Thoracic aorta (tissue), 2 donors: ENCODE measurements around the gene RRH. TPM values are rescaled to one million over a fixed set of nuclear protein-coding genes. Genes with fewer than 3 reads are reported as not detected.

Experiments used
- ATAC-seq: fragments of 150-250 bp; one replicate; pipeline ENCODE4 v1.8.0; 2017; ENCODE audit warnings: low read depth; ENCODE audit not compliant: insufficient number of reproducible peaks, low FRiP score
- DNase-seq: peaks from one replicate; pipeline ENCODE4 v3.0.0-alpha.2; 2020; ENCODE audit warnings: low spot score
- H3K27ac ChIP-seq, 2 donors: fragments of 200-600 bp; sonication (generic); 1 replicate in 1 of 2; 2 replicates in 1 of 2; pipeline ENCODE4 v1.5.1; 2016; ENCODE audit warnings: mild to moderate bottlenecking in 2 of 2, moderate library complexity in 2 of 2
- H3K27me3 ChIP-seq: fragments of 200-600 bp; sonication (generic); replicated peaks from 2 replicates; pipeline ENCODE4 v1.6.0; 2016; ENCODE audit warnings: mild to moderate bottlenecking; ENCODE audit not compliant: insufficient read depth
- H3K36me3 ChIP-seq: fragments of 200-600 bp; sonication (generic); one replicate; pipeline ENCODE4 v1.5.1; 2016
- H3K4me1 ChIP-seq, 2 donors: fragments of 200-600 bp; sonication (generic); 1 replicate in 1 of 2; 2 replicates in 1 of 2; pipeline versions ENCODE4 v1.5.1 to v1.6.0; 2016; ENCODE audit warnings: low read depth in 2 of 2, mild to moderate bottlenecking in 1 of 2; ENCODE audit not compliant: control insufficient read depth in 1 of 2
- H3K4me3 ChIP-seq: fragments of 200-600 bp; sonication (generic); 2 replicates; pipeline ENCODE4 v1.5.1; 2016; ENCODE audit warnings: mild to moderate bottlenecking
- H3K9me3 ChIP-seq: fragments of 200-600 bp; sonication (generic); 2 replicates; pipeline ENCODE4 v1.5.1; 2016
- CTCF ChIP-seq: fragments of 200-600 bp; sonication (generic); IDR thresholded peaks from one replicate; pipeline ENCODE4 v1.5.1; 2019; ENCODE audit warnings: antibody characterized with exemption
- total RNA-seq, 2 donors: library from RNA; depleted of rRNA; stranded (reverse); fragments of >200 nt; gene quantifications; one replicate each; pipeline versions ENCODE4 v1.1.0 to v1.2.3, GENCODE V29; 2016

The RRH gene
- total RNA-seq, 2 donors from 2014 or later, result 1.2 TPM; not detected in 1

- Histone ChIP-seq H3K27ac (no peak overlapping the region), H3K9me3 (no peaks in the 10 kb centered on the region), H3K36me3 (no peaks in the 10 kb centered on the region), H3K27me3 (no peaks in the 10 kb centered on the region), H3K4me1 (no peaks in the 10 kb centered on the region), H3K4me3 (no peak overlapping the region)
- ATAC-seq (no peak), DNase-seq (no peak)
- no peak for TF ChIP-seq CTCF
These were observed 33.5 kb downstream of the RRH start for GRCh38 chr4:109861271-109861670.

DNA sequence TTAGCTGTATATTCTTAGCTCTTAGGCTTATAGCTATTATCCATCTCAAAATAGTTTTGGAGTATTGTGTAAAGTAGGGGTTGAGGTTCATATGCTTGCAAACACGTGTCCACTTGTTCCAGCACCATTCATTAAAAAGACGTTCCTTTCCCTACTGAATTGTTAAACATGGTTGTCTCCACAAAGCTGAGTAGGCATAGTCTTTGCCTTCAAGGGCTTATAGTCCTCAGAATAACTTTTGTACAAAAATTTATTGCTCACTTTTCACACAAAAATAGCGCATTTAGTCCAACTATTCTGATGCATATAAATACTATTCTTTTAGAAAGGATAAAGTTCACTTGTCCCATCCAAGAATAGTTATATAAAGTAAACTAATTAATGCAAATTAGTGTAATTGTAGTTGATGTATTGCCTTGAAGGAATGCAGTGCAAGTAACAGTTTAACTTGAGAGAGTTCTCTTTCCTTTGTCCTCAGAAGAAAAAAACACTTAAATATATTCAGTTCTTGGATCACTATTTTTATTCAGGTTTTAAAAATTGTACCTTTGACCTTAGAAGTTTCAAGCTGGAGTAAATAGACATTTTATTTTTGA lies 34.2 kb downstream of the RRH start:
- Histone ChIP-seq H3K4me3 (no peak overlapping the region), H3K36me3 (no peaks in the 10 kb centered on the region), H3K27me3 (no peaks in the 10 kb centered on the region), H3K27ac (no peak overlapping the region), H3K4me1 (no peaks in the 10 kb centered on the region), H3K9me3 (no peaks in the 10 kb centered on the region)
- no peak for TF ChIP-seq CTCF
- DNase-seq, result no peak
- no peak for ATAC-seq

- ATAC-seq, result no peak
- Histone ChIP-seq H3K9me3 (no peaks in the 10 kb centered on the region), H3K27me3 (no peaks in the 10 kb centered on the region), H3K4me3 (no peak overlapping the region), H3K36me3 (no peaks in the 10 kb centered on the region), H3K27ac (no peak overlapping the region), H3K4me1 (no peaks in the 10 kb centered on the region)
- no peak for DNase-seq
- TF ChIP-seq CTCF, result no peak
These were observed 36.4 kb downstream of the RRH start for GRCh38 chr4:109864134-109864533.

- Histone ChIP-seq H3K27ac (no peak overlapping the region), H3K4me3 (no peak overlapping the region), H3K27me3 (no peaks in the 10 kb centered on the region), H3K36me3 (no peaks in the 10 kb centered on the region), H3K4me1 (no peaks in the 10 kb centered on the region), H3K9me3 (no peaks in the 10 kb centered on the region)
- no peak for ATAC-seq
- DNase-seq, result no peak
- no peak for TF ChIP-seq CTCF
These were observed 42.3 kb downstream of the RRH start for GRCh38 chr4:109870061-109870460.

GRCh38 chr4:109872065-109872464 lies 44.3 kb downstream of the RRH start:
- no peak overlapping the region for H3K27ac ChIP-seq
- no peaks in the 10 kb centered on the region for H3K27me3 ChIP-seq
- DNase-seq (no peak), ATAC-seq (no peak)
- no peak for TF ChIP-seq CTCF
- no peaks in the 10 kb centered on the region for H3K9me3 ChIP-seq
- no peak overlapping the region for H3K4me3 ChIP-seq
- no peaks in the 10 kb centered on the region for H3K36me3 ChIP-seq
- no peaks in the 10 kb centered on the region for H3K4me1 ChIP-seq
